Epithelial cell of esophagus (primary cell): ENCODE data around the gene GRAMD4.
"Not testable (repeated sequence)": the region's sequence is repeated elsewhere in the genome, so short reads cannot be mapped to it uniquely, and the experiment has no call there.

Experiments
- DNase-seq: peaks from one replicate; pipeline ENCODE4 v3.0.0; 2010; ENCODE audit warnings: low read depth
- H3K4me3 ChIP-seq: 2 replicates; pipeline ENCODE4 v1.5.1; 2011; ENCODE audit warnings: mild to moderate bottlenecking, low read length, control low read depth
- CTCF ChIP-seq: IDR thresholded peaks from 2 replicates; pipeline ENCODE4 v1.5.1; 2011; ENCODE audit warnings: low read depth, mild to moderate bottlenecking, low read length, control low read depth, inconsistent platforms; ENCODE audit not compliant: insufficient read depth; ENCODE audit errors: missing control alignments

The GRAMD4 gene

GRCh38 chr22:46620588-46621242 lies 529 bp downstream of the GRAMD4 start:
- no peak for TF ChIP-seq CTCF
- no peak overlapping the region for H3K4me3 ChIP-seq
- DNase-seq = no peak

- not testable (repeated sequence) for DNase-seq, H3K4me3 ChIP-seq
Measured at GRCh38 chr22:46621243-46621930, 1.2 kb downstream of the GRAMD4 start.

- TF ChIP-seq CTCF = no peak
- DNase-seq = peak; percentile 79
- H3K4me3 ChIP-seq = no peak overlapping the region
Measured at GRCh38 chr22:46622081-46622521, 1.9 kb downstream of the GRAMD4 start.

GRCh38 chr22:46625113-46625842 lies 5.1 kb downstream of the GRAMD4 start:
- DNase-seq = peak; percentile 32
- no peak for TF ChIP-seq CTCF
- no peak overlapping the region for H3K4me3 ChIP-seq

- no peak for TF ChIP-seq CTCF
- H3K4me3 ChIP-seq = no peak overlapping the region
- no peak for DNase-seq
Measured at GRCh38 chr22:46625843-46626349, 5.7 kb downstream of the GRAMD4 start.

GRCh38 chr22:46626356-46626755 lies 6.2 kb downstream of the GRAMD4 start:
- H3K4me3 ChIP-seq = no peak overlapping the region
- TF ChIP-seq CTCF = no peak
- DNase-seq = no peak
